K562 (cell line): Measurements from ENCODE around the gene ZDHHC11B. TPM values are rescaled to one million over a fixed set of nuclear protein-coding genes. Genes with fewer than 3 reads are reported as not detected.
"Not testable (repeated sequence)": the region's sequence is repeated elsewhere in the genome, so short reads cannot be mapped to it uniquely, and the experiment has no call there.

Experiments used
- ATAC-seq: fragments of 200-7000 bp; cut with Tn5 transposase; 3 replicates; pipeline ENCODE4 v1.9.1; 2020; ENCODE audit warnings: moderate library complexity
- BruUV-seq: library from RNA; stranded (reverse); fragments of 400-500 nt; replicated peaks from 2 replicates; lab custom pipeline; 2021; lab: Mats Ljungman, UMichigan
- CTCF ChIA-PET: fragments of 300-600 bp; formaldehyde crosslinking; extraction: SDS; loops from one replicate; lab custom pipeline; 2021; ENCODE audit warnings: low intra/inter-chr PET ratio; lab: Yijun Ruan, JAX
- POLR2A ChIA-PET: fragments of 300-600, 350-650 bp; sonication (Branson Sonifier 250); formaldehyde crosslinking; extraction: SDS; loops from one replicate; lab custom pipeline; 2021; ENCODE audit warnings: antibody characterized with exemption, inconsistent platforms; lab: Yijun Ruan, JAX
- DNase-seq, 4 experiments: peaks; one replicate each; pipeline versions ENCODE4 v3.0.0 to v3.0.0-alpha.2; 2011 to 2018; ENCODE audit warnings: low spot score in 3 of 4, mixed read lengths in 3 of 4; ENCODE audit errors: extremely low read depth in 1 of 4
- FAIRE-seq: peaks from 2 replicates; lab custom pipeline; 2011; peaks lifted over from hg19 to GRCh38; lab: Jason Lieb, UNC
- H2AFZ ChIP-seq: 2 replicates; pipeline ENCODE4 v1.6.0; 2011; ENCODE audit warnings: low read depth, low read length, control low read depth, inconsistent platforms
- H3K27ac ChIP-seq: fragments of 200-600 bp; 3 replicates; pipeline ENCODE4 v1.8.0; 2011; ENCODE audit warnings: low read depth, mild to moderate bottlenecking, control low read depth, inconsistent platforms, low read length, moderate library complexity, mixed read lengths; ENCODE audit errors: extremely low read depth
- H3K27me3 ChIP-seq, 2 experiments: fragments of 300-600 bp in 1 of 2; 2 replicates in 1 of 2; 3 replicates in 1 of 2; pipeline versions ENCODE4 v1.6.0 to v1.8.0; 2011; ENCODE audit warnings: inconsistent platforms in 2 of 2, low read length in 2 of 2, mild to moderate bottlenecking in 1 of 2, mixed read lengths in 1 of 2, moderate library complexity in 1 of 2; ENCODE audit not compliant: control insufficient read depth in 2 of 2, insufficient read depth in 2 of 2
- H3K36me3 ChIP-seq: fragments of 300-600 bp; 3 replicates; pipeline ENCODE4 v1.8.0; 2011; ENCODE audit warnings: mild to moderate bottlenecking, low read length, inconsistent platforms; ENCODE audit not compliant: control insufficient read depth, insufficient read depth
- H3K4me1 ChIP-seq, 2 experiments: fragments of 200-600 bp in 1 of 2; replicated peaks in 1 of 2; 2 replicates in 1 of 2; 3 replicates in 1 of 2; pipeline versions ENCODE4 v1.5.1 to v1.8.0; 2011; ENCODE audit warnings: inconsistent platforms in 2 of 2, low read length in 2 of 2, mild to moderate bottlenecking in 1 of 2, mixed read lengths in 1 of 2, moderate library complexity in 1 of 2; ENCODE audit not compliant: control insufficient read depth in 2 of 2, insufficient read depth in 2 of 2
- H3K4me2 ChIP-seq: 2 replicates; pipeline ENCODE4 v1.6.1; 2011; ENCODE audit warnings: low read length, control low read depth, inconsistent platforms, mixed read lengths; ENCODE audit not compliant: insufficient read depth
- H3K4me3 ChIP-seq: fragments of 200-600 bp; sonication (generic), shearing (Covaris generic); 2 replicates; pipeline ENCODE4 v1.5.1; 2016; ENCODE audit warnings: control low read depth, inconsistent platforms
- H3K79me2 ChIP-seq: fragments of 200-600 bp; 3 replicates; pipeline ENCODE4 v1.8.0; 2011; ENCODE audit warnings: low read length, inconsistent platforms; ENCODE audit not compliant: control insufficient read depth, insufficient read depth
- H3K9ac ChIP-seq, 2 experiments: 2 replicates each; pipeline versions ENCODE4 v1.6.0 to v1.6.1; 2011; ENCODE audit warnings: low read depth in 2 of 2, low read length in 2 of 2, control low read depth in 1 of 2, inconsistent platforms in 1 of 2, mild to moderate bottlenecking in 1 of 2, mixed read lengths in 1 of 2; ENCODE audit not compliant: insufficient read depth in 1 of 2
- H3K9me1 ChIP-seq: one replicate; pipeline ENCODE4 v1.6.0; 2011; ENCODE audit warnings: inconsistent platforms, mild to moderate bottlenecking, low read length, moderate library complexity; ENCODE audit not compliant: control insufficient read depth, insufficient read depth
- H3K9me3 ChIP-seq: replicated peaks from 2 replicates; pipeline ENCODE4 v1.5.1; 2011; ENCODE audit warnings: low read depth, low read length, inconsistent platforms; ENCODE audit not compliant: control insufficient read depth, insufficient read depth
- H4K20me1 ChIP-seq: replicated peaks from 2 replicates; pipeline ENCODE4 v1.6.1; 2011; ENCODE audit warnings: low read length, inconsistent platforms, mixed read lengths; ENCODE audit not compliant: control insufficient read depth, insufficient read depth
- ARHGAP35 ChIP-seq: fragments of 450-650 bp; IDR thresholded peaks from 2 replicates; pipeline ENCODE4 v1.6.1; 2018; ENCODE audit not compliant: partially characterized antibody
- NCOA1 ChIP-seq: fragments of 450-650 bp; IDR thresholded peaks from 2 replicates; pipeline ENCODE4 v1.6.1; 2016; ENCODE audit warnings: low read depth
- RBM34 ChIP-seq: fragments of 200-400 bp; formaldehyde crosslinking; IDR thresholded peaks from 2 replicates; pipeline ENCODE4 v1.6.1; 2018; ENCODE audit warnings: low read length, borderline replicate concordance; ENCODE audit not compliant: insufficient read depth
- SRF ChIP-seq, 2 experiments: fragments of 250-450, 450-650 bp in 1 of 2; sonication (Bioruptor Pico) in 1 of 2; sonication (generic) in 1 of 2; formaldehyde crosslinking; IDR thresholded peaks; 2 replicates each; pipeline versions ENCODE4 v1.5.0 to v1.5.1; 2020 to 2022; ENCODE audit warnings: mild to moderate bottlenecking in 1 of 2, missing genetic modification reagents in 1 of 2
- ZFP1 ChIP-seq: fragments of 450-650 bp; formaldehyde crosslinking; IDR thresholded peaks from 2 replicates; pipeline ENCODE4 v1.4.0; 2020; ENCODE audit warnings: mild to moderate bottlenecking, mixed read lengths
- ZNF217 ChIP-seq: sonication (generic); formaldehyde crosslinking; IDR thresholded peaks from 2 replicates; pipeline ENCODE4 v1.8.0; 2022; ENCODE audit warnings: mild to moderate bottlenecking, missing genetic modification reagents
- whole genome bisulfite sequencing: fragments of 100-300 bp; shearing (Covaris generic); methylation state at CpG from one replicate; pipeline ENCODE4 v1.1.6; 2016; ENCODE audit warnings: low coverage, mixed read lengths; ENCODE audit not compliant: insufficient coverage; ENCODE audit errors: missing lambda C conversion rate; 5-methylcytosine and 5-hydroxymethylcytosine counted together
- in situ Hi-C: fragments of 300-500 bp; cut with MboI; formaldehyde crosslinking; loops from 4 replicates; pipeline ENCODE4 v1.15.0; 2018; ENCODE audit warnings: inconsistent platforms, mixed read lengths
- intact Hi-C: fragments of 100-400 bp; cut with micrococcal nuclease; formaldehyde crosslinking; loops from 2 replicates; pipeline ENCODE4 v1.14.2; 2022
- polyA plus RNA-seq, 8 experiments: library from polyadenylated mRNA; depleted of rRNA in 4 of 8; stranded (reverse) in 5 of 8; unstranded in 3 of 8; fragments of >200 nt; fragmentation: Nextera tagmentation in 2 of 8; fragmentation: Illumina TruSeq in 1 of 8; extraction: Ambion mirVana in 2 of 8; extraction: Trizol in 1 of 8; gene quantifications; 2 replicates each; pipeline versions ENCODE4 v1.2.1 to v1.2.3, GENCODE V29; 2011 to 2014; ENCODE audit warnings: inconsistent platforms in 1 of 8, missing spikeins in 1 of 8
- total RNA-seq, 7 experiments: library from RNA; depleted of rRNA in 6 of 7; stranded (reverse); fragments of >200 nt in 6 of 7; fragmentation: Illumina TruSeq in 2 of 7; extraction: Trizol in 2 of 7; gene quantifications; 2 replicates each; pipeline versions ENCODE4 v1.2.1 to v1.2.3, GENCODE V29; 2011 to 2021; ENCODE audit warnings: low replicate concordance in 1 of 7

ZDHHC11B gene
- total and polyA plus RNA-seq, 9 of the 15 experiments (the other 6 are each of a cell fraction or from before 2014, with no cell fraction given) = 0.03 to 0.23 (median 0.15) TPM; not detected in 3

- CTCF ChIA-PET, H3K9me3 ChIP-seq, H3K9me1 ChIP-seq, H3K4me2 ChIP-seq, POLR2A ChIA-PET, H3K79me2 ChIP-seq, ATAC-seq, H2AFZ ChIP-seq, DNase-seq, intact Hi-C loops, BruUV-seq, H3K36me3 ChIP-seq, H3K4me1 ChIP-seq, FAIRE-seq, H3K9ac ChIP-seq, H4K20me1 ChIP-seq, H3K27ac ChIP-seq, H3K4me3 ChIP-seq: not testable (repeated sequence)
- in situ Hi-C loops = loop anchor here (10.0 kb wide), 1 partner anchor 95 kb away; no protein-coding TSS in a partner anchor
- WGBS = 4% methylated on average over 9 of the region's 19 CpGs
- H3K27me3 ChIP-seq = peaks cover 3 to 19% of the 10 kb centered on the region in 2 experiments; a peak in 3 of 5 replicates
Observed at GRCh38 chr5:750226-750625, 34.3 kb downstream of the ZDHHC11B start.

DNA sequence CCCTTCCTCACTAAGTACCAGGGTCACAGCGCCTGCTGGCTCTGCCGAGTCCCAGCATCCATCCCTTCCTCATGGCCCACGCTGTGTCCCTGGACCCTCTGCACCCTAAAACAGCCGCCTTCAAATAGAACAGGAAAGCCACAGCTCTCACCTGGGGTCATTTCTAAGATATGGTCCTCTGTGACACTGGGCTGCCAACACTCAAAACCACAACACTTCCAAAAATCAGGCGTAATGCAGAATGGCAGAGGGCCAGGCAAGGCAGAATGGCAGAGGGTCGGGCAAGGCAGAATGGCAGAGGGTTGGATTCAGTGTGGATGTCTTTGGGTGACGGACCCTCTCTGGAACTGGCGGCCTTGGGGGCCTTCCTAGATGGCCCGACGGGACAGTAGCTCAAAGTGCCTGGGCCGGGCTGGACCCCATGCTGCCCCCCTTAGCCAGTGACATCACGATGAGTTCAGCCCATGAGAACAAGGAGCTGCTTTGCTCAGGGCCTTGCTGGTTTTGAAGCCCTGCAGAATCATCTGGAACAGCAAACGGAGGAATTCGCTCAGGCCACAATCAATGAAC, 35.3 kb downstream of the ZDHHC11B start:
- no peaks in the 10 kb centered on the region for H3K79me2 ChIP-seq
- in situ Hi-C loops = no loop called here
- H3K27ac ChIP-seq = no peak overlapping the region
- no peak for ATAC-seq
- H3K9me1 ChIP-seq = no peaks in the 10 kb centered on the region
- H3K4me2 ChIP-seq = no peak overlapping the region
- no peak for DNase-seq
- H3K27me3 ChIP-seq = peaks cover under 1 to 17% of the 10 kb centered on the region in 2 experiments; a peak in 3 of 5 replicates
- no peak overlapping the region for H3K4me3 ChIP-seq
- 0 out of 2 replicates have a peak, but pooled peaks cover 4% of the 10 kb centered on the region for H4K20me1 ChIP-seq
- WGBS = under 1% methylated on average over 14 of the region's 14 CpGs
- no peak overlapping the region for H3K9ac ChIP-seq
- no TSS peak for BruUV-seq
- no peaks in the 10 kb centered on the region for H3K9me3 ChIP-seq
- intact Hi-C loops = no loop called here
- no peaks in the 10 kb centered on the region for H3K36me3 ChIP-seq
- FAIRE-seq = no peak
- no peaks in the 10 kb centered on the region for H3K4me1 ChIP-seq
- H2AFZ ChIP-seq = no peak overlapping the region
- ChIA-PET POLR2A (interaction anchor here (0.6 kb wide), 1 partner anchor 107 kb away, joined by 3 read pairs; no protein-coding TSS in a partner anchor), CTCF (no interaction called here)
- TF ChIP-seq ZNF217 (CRISPR knock-in tag) = no peak
- TF ChIP-seq SRF (CRISPR knock-in tag; IDR thresholded peaks at IDR 0.05) = no peak
- no peak for TF ChIP-seq ARHGAP35
- no peak for TF ChIP-seq ZFP1 (CRISPR knock-in tag)
- TF ChIP-seq RBM34 = no peak
- no peak for TF ChIP-seq NCOA1
- TF ChIP-seq, all 486 proteins: peak for 0

DNA sequence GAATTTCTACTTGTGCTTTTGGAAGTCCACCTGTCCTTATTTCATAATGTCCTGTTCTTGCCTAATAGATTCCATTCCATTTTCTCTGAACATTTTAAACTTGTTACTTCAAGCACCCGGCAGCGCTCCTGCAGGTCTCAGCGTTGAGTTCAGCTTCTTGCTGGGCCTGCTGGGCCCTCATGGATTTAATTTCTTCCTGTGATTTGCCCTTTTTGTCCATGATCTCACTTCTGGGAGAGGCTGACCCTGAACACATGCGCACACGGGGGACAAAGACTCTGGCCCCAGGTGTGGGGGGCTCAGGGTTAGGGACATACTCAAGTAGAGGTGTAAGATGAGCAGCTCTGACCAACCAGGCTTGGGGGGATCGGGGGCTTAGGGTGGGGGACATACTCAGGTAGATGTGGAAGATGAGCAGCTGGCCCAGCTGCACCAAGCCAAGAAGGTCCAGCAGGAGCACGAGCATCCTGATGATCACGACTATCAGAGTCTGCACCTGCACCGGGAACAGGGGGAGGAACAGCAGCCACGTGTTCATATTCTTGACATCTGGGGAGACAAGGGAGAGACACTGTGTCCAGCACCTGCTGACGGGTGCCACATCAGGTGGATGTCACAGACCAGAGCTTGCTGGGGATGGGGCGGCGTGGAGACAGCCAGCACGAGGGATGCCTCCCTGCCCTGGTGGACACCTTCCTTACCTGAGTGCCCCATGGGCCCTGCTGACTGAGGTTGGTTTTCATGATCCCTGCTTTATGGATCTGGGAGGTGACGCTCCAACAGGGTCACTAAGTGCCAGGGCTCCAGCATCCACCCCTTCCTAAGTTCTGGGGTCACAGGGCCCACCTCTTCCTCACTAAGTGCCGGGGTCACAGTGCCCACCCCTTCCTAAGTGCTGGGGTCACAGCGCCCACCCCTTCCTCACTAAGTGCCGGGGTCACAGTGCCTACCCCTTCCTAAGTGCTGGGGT, 36.2 kb downstream of the ZDHHC11B start:
- ATAC-seq, DNase-seq, FAIRE-seq, BruUV-seq, H3K36me3 ChIP-seq, in situ Hi-C loops, H2AFZ ChIP-seq, H3K4me2 ChIP-seq, CTCF ChIA-PET, H3K4me1 ChIP-seq, H4K20me1 ChIP-seq, H3K4me3 ChIP-seq, H3K9me3 ChIP-seq, H3K27ac ChIP-seq, H3K9me1 ChIP-seq, intact Hi-C loops, H3K79me2 ChIP-seq: not testable (repeated sequence)
- 2% methylated on average over 14 of the region's 18 CpGs for WGBS
- H3K9ac ChIP-seq = peak overlapping the region in 1 of 2 experiments; percentile 35; a peak in 1 of 4 replicates
- peaks cover 6 to 17% of the 10 kb centered on the region in 2 experiments; a peak in 3 of 5 replicates for H3K27me3 ChIP-seq
- POLR2A ChIA-PET = interaction anchor here (0.6 kb wide), 1 partner anchor 107 kb away, joined by 3 read pairs; no protein-coding TSS in a partner anchor
